CMK (cell line): ENCODE data around the gene IL12A.

Experiments
- DNase-seq: peaks from one replicate; pipeline ENCODE4 v3.0.0-alpha.2; 2010; ENCODE audit warnings: low read depth

IL12A gene

DNA sequence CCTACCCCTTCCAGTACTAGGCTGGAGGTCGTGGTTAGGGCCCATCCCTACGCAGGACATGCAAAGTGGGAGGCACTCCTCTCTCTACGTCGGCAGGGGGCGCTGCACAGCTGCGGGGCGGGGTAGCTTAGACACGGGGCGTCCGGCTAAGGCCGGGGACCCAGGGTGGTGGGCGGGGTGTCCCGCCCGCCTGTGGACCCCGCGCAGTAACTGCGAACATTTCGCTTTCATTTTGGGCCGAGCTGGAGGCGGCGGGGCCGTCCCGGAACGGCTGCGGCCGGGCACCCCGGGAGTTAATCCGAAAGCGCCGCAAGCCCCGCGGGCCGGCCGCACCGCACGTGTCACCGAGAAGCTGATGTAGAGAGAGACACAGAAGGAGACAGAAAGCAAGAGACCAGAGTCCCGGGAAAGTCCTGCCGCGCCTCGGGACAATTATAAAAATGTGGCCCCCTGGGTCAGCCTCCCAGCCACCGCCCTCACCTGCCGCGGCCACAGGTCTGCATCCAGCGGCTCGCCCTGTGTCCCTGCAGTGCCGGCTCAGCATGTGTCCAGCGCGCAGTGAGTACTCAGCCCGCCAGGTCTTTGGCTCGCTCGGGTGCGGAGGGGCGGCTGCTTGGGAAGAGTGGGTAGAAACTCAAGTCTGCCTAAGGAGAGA, at the start of gene IL12A:
Gene IL12A, plus strand, starts transcription at position 219 of the 655 bp plus-strand sequence.
- no peak for DNase-seq

GRCh38 chr3:159941038-159942000, 47.3 kb upstream of the IL12A start:
- DNase-seq = no peak

DNA sequence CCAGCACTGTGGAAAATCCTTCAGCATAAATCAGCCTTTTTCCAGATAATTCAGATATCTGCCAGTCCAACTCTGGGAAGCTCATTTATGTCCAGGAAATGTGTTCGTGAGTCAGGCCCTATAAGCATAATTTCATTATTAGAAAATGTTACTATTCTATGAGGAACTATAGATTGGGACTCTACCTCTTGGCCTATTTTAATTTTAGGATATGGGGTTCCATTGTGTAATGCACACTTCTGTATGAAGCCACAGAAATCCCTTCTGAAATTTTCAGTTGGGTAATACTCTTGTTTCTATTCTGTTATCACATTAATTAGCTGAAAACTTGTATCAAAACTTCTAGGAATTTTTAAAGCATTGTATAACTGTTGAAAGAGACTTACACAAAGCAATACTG, 43.9 kb upstream of the IL12A start:
- DNase-seq = no peak

DNA sequence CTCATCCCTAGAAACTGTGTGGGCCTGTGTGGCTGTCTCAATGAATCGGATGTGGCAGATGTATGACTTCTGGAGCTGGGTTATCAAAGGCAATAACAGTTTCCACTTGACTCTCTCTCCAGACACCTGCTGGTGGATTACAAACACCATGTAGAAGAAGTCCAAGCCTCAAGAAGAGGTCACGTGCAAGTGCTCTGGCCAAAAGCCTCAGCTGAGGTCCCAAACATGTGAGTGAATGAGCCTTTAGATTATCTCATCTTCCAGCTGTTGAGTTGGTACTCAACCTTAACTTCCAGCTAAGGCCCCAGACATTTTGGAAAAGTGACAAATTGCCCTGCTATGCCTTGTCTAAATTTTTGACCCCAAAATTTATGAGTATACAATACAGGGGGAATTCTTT, 42.7 kb upstream of the IL12A start:
- no peak for DNase-seq

DNA sequence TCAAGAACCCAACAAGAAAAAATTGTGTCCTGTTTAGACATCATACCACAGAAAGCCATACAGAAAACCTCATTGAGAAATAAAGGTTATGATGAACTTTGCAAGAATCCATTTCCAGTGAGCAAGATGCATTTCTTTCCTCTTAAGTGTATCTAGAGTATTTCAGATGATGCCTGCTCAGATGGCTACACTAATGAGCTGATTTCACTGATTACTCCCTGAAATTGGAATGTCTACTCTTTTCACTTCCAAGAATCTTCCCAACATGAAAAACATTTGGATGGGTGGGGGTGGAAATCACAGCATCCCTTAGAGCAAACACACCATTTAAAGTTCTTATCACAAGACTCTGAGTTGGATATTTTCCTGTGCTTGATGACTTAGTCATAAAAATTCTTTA, 41.4 kb upstream of the IL12A start:
- no peak for DNase-seq

GRCh38 chr3:159948429-159949144, 40.0 kb upstream of the IL12A start:
- no peak for DNase-seq

GRCh38 chr3:159950156-159950898, 38.3 kb upstream of the IL12A start:
- DNase-seq = no peak

DNA sequence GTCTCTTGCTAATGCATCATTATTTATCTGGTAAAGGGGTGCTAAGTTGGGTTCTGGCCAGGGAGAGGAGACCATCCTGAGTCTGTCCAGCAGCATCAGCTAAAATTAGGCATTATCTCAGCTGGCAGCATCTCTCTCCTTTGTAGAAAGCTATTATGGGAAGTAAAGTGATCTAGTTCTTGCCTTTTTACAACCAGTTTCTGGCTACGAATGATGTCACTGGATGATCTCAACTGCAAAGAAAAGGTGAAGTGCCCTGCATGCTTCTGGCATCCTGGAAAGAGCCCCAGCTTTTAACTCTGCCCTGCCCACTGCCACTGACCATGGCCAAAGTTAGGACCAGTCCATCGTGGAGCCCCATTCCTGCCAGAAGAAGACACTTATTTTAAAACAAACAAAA, 37.1 kb upstream of the IL12A start:
- no peak for DNase-seq

DNA sequence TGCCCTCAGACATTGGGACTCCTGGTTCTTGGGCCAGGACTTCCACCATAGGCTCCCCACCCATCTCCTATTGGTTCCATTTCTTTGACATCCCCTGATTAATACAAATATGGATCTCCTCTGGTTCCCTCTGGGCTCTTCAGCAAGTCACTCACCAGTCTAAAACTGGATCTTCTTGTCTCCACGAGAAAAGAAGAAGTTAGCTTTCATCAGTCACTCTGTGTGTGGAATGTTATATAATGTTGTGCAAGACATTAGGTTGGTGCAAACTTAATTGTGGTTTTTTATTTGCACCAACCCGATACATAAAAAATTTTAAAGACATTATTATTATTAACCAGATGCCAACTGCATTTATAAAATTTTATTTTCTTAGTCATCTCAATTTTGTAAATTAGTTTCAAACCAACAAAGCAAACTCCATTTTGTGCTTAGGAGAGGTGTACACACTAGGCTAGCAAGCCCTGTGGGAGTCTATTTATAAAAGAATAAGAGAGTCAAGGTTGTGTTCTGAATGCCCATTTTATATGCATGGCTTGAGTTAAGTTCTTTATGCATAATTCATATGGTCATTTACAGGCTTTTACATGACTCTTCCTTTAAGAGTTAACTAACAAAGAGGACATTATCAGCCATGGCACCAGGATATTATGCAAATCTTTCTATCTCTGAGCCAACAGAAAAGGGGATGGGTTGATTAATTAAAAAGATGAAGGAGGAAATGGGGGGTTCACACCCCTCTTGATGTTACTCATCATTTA, 35.1 kb upstream of the IL12A start:
- DNase-seq = no peak

DNA sequence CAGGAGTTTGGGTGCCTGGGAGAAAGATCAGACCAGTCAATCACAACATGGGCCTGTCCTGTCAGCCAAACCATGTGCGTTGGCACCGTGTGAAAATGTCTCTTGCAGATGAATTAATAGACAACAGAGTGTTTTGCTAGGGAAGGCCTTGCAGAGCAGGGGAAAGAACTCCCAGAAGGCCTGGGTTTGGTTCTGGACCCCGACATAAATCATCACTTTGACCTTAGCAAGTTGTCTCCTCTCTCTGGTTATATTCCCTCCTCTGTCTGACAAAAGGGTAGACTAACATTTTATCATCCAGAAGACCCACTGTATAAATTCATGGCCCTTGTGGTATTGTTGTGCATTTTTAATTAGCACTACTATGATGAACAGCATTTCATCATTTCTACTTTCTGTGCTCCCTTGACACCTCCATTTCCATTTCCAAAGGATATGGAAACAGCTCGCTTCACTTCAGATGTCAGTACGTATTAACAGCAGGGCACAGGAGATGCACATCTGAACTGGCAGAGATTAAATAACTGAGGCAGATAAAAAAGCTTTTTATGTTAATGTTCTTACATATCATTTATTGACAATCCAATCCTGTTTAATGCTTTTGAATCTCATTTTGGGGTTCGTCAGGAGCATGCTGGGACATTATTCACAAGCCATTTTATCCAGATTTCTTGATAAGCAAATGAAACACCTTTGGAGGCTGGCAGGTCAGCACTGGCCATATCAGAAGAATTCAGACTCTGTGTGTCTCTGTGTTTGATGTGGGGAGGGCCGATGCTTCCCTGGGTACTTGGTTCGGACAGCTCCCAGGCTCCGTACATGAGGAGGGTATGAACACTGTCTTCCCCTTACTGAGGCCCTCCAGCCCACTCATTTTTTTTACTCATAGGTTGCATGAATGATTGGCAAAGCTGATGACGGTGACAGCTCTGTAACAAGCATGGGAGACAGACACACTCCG, 28.2 kb upstream of the IL12A start:
- no peak for DNase-seq

DNA sequence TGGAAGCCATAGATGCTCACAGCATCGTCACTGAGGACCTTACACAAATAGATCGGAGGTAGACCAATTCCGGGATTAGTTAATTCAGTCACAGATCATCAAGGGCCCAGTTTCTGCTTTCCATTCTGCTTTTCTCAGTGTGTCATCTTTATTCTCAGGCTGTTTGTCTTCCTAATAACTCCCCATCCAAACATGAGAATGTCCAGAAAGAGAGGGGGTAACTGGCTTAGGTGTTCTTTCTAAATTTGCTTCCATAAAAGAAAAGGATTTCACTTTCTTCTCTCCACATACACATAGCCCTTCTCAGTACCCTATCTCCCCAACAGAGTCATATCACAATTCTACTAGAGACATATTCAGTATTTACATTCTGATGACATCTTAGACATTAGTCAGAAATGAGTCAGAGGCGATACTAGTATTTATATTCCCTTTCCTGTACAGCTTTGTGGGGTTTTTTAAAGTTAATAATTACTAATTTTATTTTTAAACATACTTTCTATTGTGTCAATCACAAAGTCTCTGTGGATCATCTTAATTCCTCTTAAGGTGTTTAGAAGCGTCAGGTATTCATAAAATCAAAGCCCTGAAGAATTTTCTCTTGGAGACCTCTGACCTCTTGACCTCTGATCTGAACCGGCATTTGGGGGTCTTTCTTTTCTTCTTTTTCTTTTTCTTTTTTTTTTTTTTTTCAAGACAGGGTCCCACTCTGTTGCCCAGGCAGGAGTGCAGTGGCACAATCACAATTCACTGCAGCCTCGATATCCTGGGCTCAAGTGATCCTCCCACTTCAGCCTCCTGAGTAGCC, 24.3 kb upstream of the IL12A start:
- no peak for DNase-seq

- DNase-seq = no peak
Observed at GRCh38 chr3:159971311-159971710, 17.3 kb upstream of the IL12A start.

DNA sequence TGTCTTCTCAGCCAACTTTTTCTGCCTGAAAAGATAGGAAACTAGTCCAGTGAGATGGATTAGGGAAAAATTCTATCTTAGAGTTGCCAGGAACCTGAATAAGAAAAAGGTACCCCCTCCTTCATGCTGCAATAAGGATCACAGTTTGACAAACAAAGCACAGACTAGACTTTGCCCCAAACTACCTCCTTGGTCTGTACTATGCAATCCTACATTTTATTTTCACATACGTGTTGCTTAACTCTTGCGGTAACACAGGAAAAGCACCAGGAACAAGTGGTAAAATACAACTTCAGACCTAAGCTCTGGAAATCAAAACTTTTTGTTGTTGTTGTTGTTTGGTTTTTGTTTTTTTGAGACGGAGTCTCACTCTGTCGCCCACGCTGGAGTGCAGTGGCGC, 11.3 kb upstream of the IL12A start:
- DNase-seq = no peak

DNA sequence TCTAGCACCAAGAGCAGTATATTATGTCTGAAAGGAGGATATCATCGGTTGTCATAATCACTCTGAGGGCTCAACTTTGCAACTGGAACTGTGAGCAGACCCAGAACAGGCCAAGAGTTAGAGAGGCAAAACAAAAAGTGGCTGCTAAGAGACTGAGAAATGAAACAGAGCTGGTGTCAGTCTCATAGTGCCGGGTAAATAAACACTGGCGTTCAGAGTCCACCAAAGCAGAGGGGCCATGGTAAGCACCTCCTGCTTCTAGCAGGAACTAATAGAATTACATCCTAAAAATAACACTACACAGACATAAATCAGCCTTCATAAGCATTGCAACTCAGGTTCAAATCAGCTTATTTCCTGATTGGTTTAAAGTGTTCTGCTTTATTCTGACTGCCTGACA, 10.3 kb upstream of the IL12A start:
- DNase-seq = no peak

DNA sequence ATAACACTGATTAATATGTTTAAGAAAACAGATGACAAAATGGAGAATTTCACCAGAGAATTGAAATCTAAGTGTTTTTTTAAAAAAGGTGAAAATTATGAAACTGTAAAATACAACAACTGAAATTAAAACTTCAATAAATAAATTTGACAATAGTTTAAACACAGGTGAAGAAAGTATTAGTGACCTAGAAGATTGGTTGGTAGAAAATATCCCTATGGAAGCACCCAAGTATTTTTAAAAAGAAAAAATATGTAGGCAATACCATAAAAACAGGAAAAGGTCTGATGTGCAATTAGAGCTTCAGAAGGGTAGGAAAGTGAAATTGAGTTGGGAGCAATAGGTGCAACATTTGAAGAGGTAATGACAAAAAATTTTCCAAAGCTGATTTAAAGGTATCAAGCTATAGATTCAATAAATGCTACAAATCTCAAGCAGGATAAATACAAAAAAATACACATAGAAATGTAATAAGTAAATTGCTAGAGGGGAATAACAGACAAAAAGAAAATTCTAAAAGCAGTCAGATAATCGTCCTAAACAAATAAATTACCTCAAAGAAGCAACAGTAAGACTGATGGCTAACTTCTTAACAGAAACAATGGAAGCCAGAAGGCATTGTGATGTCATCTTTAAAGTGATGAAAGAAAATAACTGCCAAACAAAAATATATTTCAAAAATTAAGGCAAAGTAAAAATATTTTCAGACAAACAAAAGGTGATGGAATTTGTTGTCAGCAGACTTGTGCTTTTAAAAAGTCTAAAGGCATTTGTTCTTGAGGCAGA, 9.5 kb upstream of the IL12A start:
- DNase-seq = no peak

DNA sequence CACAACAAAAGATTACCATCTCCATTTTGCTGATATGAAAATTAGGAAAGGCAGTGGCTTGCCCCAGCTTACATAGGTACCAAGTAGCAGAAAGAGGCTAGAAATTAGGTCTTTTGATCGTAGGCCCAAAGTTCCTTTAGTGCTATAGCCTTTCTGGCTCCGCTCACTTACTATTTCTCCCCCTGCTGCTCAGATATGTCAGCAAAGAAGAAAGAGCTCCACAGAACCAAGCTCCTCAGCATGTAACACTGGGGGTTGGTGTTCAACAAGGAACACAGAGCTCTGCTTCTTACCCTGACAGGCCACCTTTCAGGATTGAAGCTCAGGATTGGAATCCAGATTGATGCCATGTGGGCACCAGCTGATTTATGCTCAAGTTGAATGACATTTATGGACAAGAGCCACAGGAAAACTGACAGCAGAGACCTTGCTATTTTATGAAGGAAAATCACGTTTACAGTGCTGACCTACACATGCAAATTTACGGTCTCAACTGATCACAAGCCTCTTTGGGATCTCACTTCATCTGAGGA, 6.1 kb upstream of the IL12A start:
- no peak for DNase-seq

GRCh38 chr3:159987291-159987711, 1.3 kb upstream of the IL12A start:
- no peak for DNase-seq
